Activated CD8-positive, alpha-beta memory T cell treated with anti-CD3 and anti-CD28 coated beads, Interleukin-2, amount 10 ng/mL, durations not matched to agents 7 days and 5 days (primary cell): Measurements from ENCODE around the gene SCNN1B. TPM values are rescaled to one million over a fixed set of nuclear protein-coding genes. Genes with fewer than 3 reads are reported as not detected.
"Not testable (repeated sequence)": the region's sequence is repeated elsewhere in the genome, so short reads cannot be mapped to it uniquely, and the experiment has no call there.

ENCODE experiments used
- ATAC-seq: fragments of 150-1000 bp; cut with Tn5 transposase; one replicate; pipeline ENCODE4 v1.10.0; 2021; ENCODE audit warnings: moderate library complexity
- CTCF ChIA-PET: fragments of 350-600 bp; sonication (Branson Sonifier 250); formaldehyde crosslinking; loops from one replicate; lab custom pipeline; 2021; ENCODE audit warnings: antibody characterized with exemption; lab: Charles Lee
- DNase-seq: peaks from one replicate; pipeline ENCODE4 v3.0.0-alpha.2; 2020
- H3K27ac Mint-ChIP-seq: one replicate; pipeline ENCODE4 v1.8.0; 2021; ENCODE audit warnings: mild to moderate bottlenecking, mixed read lengths
- H3K27me3 Mint-ChIP-seq: one replicate; pipeline ENCODE4 v1.8.0; 2021; ENCODE audit warnings: mixed read lengths
- H3K36me3 Mint-ChIP-seq: one replicate; pipeline ENCODE4 v1.8.0; 2021; ENCODE audit warnings: mild to moderate bottlenecking, mixed read lengths
- H3K4me1 Mint-ChIP-seq: one replicate; pipeline ENCODE4 v1.8.0; 2021; ENCODE audit warnings: mixed read lengths
- H3K4me3 Mint-ChIP-seq: one replicate; pipeline ENCODE4 v1.8.0; 2021; ENCODE audit warnings: mild to moderate bottlenecking, moderate library complexity, mixed read lengths
- H3K9me3 Mint-ChIP-seq: one replicate; pipeline ENCODE4 v1.8.0; 2022; ENCODE audit warnings: low read depth, mixed read lengths
- total RNA-seq, 2 experiments: library from RNA; stranded (reverse); gene quantifications; one replicate each; pipeline ENCODE4 v1.2.3, GENCODE V29; 2021

The SCNN1B gene
- total RNA-seq, 2 experiments from 2014 or later: not detected

- DNase-seq (no peak), ATAC-seq (no peak)
- Mint-ChIP-seq H3K36me3 (no peaks in the 10 kb centered on the region), H3K4me3 (no peak overlapping the region), H3K9me3 (no peaks in the 10 kb centered on the region), H3K27ac (no peak overlapping the region), H3K4me1 (no peaks in the 10 kb centered on the region), H3K27me3 (peaks cover 62% of the 10 kb centered on the region)
- CTCF ChIA-PET: no interaction called here
Measured at GRCh38 chr16:23298290-23298915, 3.7 kb upstream of the SCNN1B start.

- H3K27ac Mint-ChIP-seq, ATAC-seq, CTCF ChIA-PET, H3K9me3 Mint-ChIP-seq, H3K36me3 Mint-ChIP-seq, H3K4me1 Mint-ChIP-seq, DNase-seq, H3K4me3 Mint-ChIP-seq: not testable (repeated sequence)
- peaks cover 63% of the 10 kb centered on the region for H3K27me3 Mint-ChIP-seq
Measured at GRCh38 chr16:23299815-23300214, 2.3 kb upstream of the SCNN1B start.

GRCh38 chr16:23301251-23302044 lies 654 bp upstream of the SCNN1B start:
- CTCF ChIA-PET: no interaction called here
- Mint-ChIP-seq H3K4me1 (no peaks in the 10 kb centered on the region), H3K27ac (no peak overlapping the region), H3K4me3 (no peak overlapping the region), H3K9me3 (no peaks in the 10 kb centered on the region), H3K27me3 (peaks cover 52% of the 10 kb centered on the region), H3K36me3 (no peaks in the 10 kb centered on the region)
- ATAC-seq: no peak
- no peak for DNase-seq

- ATAC-seq: no peak
- Mint-ChIP-seq H3K9me3 (no peaks in the 10 kb centered on the region), H3K27ac (no peak overlapping the region), H3K36me3 (no peaks in the 10 kb centered on the region), H3K4me1 (no peaks in the 10 kb centered on the region), H3K27me3 (peaks cover 42% of the 10 kb centered on the region), H3K4me3 (no peak overlapping the region)
- DNase-seq: no peak
- CTCF ChIA-PET: interaction anchor here (1.0 kb wide), 1 partner anchor 132 kb away, joined by 3 read pairs; no protein-coding TSS in a partner anchor
Measured at GRCh38 chr16:23303685-23304084, 1.6 kb downstream of the SCNN1B start.

GRCh38 chr16:23304620-23305019 lies 2.5 kb downstream of the SCNN1B start:
- no peak overlapping the region for H3K27ac Mint-ChIP-seq
- peaks cover 38% of the 10 kb centered on the region for H3K27me3 Mint-ChIP-seq
- DNase-seq: no peak
- CTCF ChIA-PET: no interaction called here
- no peak overlapping the region for H3K4me3 Mint-ChIP-seq
- no peaks in the 10 kb centered on the region for H3K36me3 Mint-ChIP-seq
- no peak for ATAC-seq
- no peaks in the 10 kb centered on the region for H3K9me3 Mint-ChIP-seq
- no peaks in the 10 kb centered on the region for H3K4me1 Mint-ChIP-seq

- no peak overlapping the region for H3K27ac Mint-ChIP-seq
- H3K4me1 Mint-ChIP-seq: no peaks in the 10 kb centered on the region
- CTCF ChIA-PET: no interaction called here
- DNase-seq: no peak
- H3K36me3 Mint-ChIP-seq: no peaks in the 10 kb centered on the region
- ATAC-seq: peak; percentile 27
- H3K4me3 Mint-ChIP-seq: no peak overlapping the region
- no peaks in the 10 kb centered on the region for H3K9me3 Mint-ChIP-seq
- peaks cover 26% of the 10 kb centered on the region for H3K27me3 Mint-ChIP-seq
Measured at GRCh38 chr16:23306199-23307100, 4.3 kb downstream of the SCNN1B start.

GRCh38 chr16:23310217-23310616 lies 8.1 kb downstream of the SCNN1B start:
- H3K27me3 Mint-ChIP-seq: peaks cover 2% of the 10 kb centered on the region
- H3K36me3 Mint-ChIP-seq: no peaks in the 10 kb centered on the region
- no peak for ATAC-seq
- no peak for DNase-seq
- H3K27ac Mint-ChIP-seq: no peak overlapping the region
- CTCF ChIA-PET: interaction anchor here (1.3 kb wide), 1 partner anchor 24 kb away, joined by 3 read pairs; no protein-coding TSS in a partner anchor
- no peaks in the 10 kb centered on the region for H3K4me1 Mint-ChIP-seq
- no peak overlapping the region for H3K4me3 Mint-ChIP-seq
- no peaks in the 10 kb centered on the region for H3K9me3 Mint-ChIP-seq

- ATAC-seq: no peak
- H3K27ac Mint-ChIP-seq: no peak overlapping the region
- CTCF ChIA-PET: no interaction called here
- no peaks in the 10 kb centered on the region for H3K36me3 Mint-ChIP-seq
- H3K9me3 Mint-ChIP-seq: no peaks in the 10 kb centered on the region
- H3K4me3 Mint-ChIP-seq: no peak overlapping the region
- no peaks in the 10 kb centered on the region for H3K4me1 Mint-ChIP-seq
- DNase-seq: no peak
- H3K27me3 Mint-ChIP-seq: peaks cover 2% of the 10 kb centered on the region
Measured at GRCh38 chr16:23310744-23311143, 8.6 kb downstream of the SCNN1B start.

GRCh38 chr16:23316232-23316631 lies 14.1 kb downstream of the SCNN1B start:
- H3K4me1 Mint-ChIP-seq: no peaks in the 10 kb centered on the region
- no peaks in the 10 kb centered on the region for H3K27me3 Mint-ChIP-seq
- ATAC-seq (no peak), DNase-seq (no peak)
- no peaks in the 10 kb centered on the region for H3K9me3 Mint-ChIP-seq
- no peaks in the 10 kb centered on the region for H3K36me3 Mint-ChIP-seq
- H3K4me3 Mint-ChIP-seq: no peak overlapping the region
- H3K27ac Mint-ChIP-seq: no peak overlapping the region
- CTCF ChIA-PET: no interaction called here

GRCh38 chr16:23316634-23317265 lies 14.6 kb downstream of the SCNN1B start:
- Mint-ChIP-seq H3K9me3 (no peaks in the 10 kb centered on the region), H3K27ac (no peak overlapping the region), H3K4me1 (no peaks in the 10 kb centered on the region), H3K27me3 (no peaks in the 10 kb centered on the region), H3K4me3 (no peak overlapping the region), H3K36me3 (no peaks in the 10 kb centered on the region)
- ATAC-seq: no peak
- CTCF ChIA-PET: interaction anchor here (0.6 kb wide), 1 partner anchor 657 kb away, joined by 3 read pairs; no protein-coding TSS in a partner anchor
- DNase-seq: no peak

- CTCF ChIA-PET: interaction anchor here (0.6 kb wide), 1 partner anchor 657 kb away, joined by 3 read pairs; no protein-coding TSS in a partner anchor
- no peak overlapping the region for H3K27ac Mint-ChIP-seq
- no peaks in the 10 kb centered on the region for H3K27me3 Mint-ChIP-seq
- H3K9me3 Mint-ChIP-seq: no peaks in the 10 kb centered on the region
- H3K4me1 Mint-ChIP-seq: no peaks in the 10 kb centered on the region
- H3K4me3 Mint-ChIP-seq: no peak overlapping the region
- no peaks in the 10 kb centered on the region for H3K36me3 Mint-ChIP-seq
- ATAC-seq (no peak), DNase-seq (no peak)
Measured at GRCh38 chr16:23317266-23317661, 15.2 kb downstream of the SCNN1B start.

GRCh38 chr16:23317751-23318150 lies 15.6 kb downstream of the SCNN1B start:
- Mint-ChIP-seq H3K4me3 (no peak overlapping the region), H3K36me3 (no peaks in the 10 kb centered on the region), H3K4me1 (no peaks in the 10 kb centered on the region), H3K27ac (no peak overlapping the region), H3K27me3 (no peaks in the 10 kb centered on the region), H3K9me3 (no peaks in the 10 kb centered on the region)
- DNase-seq: no peak
- no peak for ATAC-seq
- CTCF ChIA-PET: no interaction called here

GRCh38 chr16:23318639-23319038 lies 16.5 kb downstream of the SCNN1B start:
- CTCF ChIA-PET: no interaction called here
- Mint-ChIP-seq H3K27ac (no peak overlapping the region), H3K27me3 (no peaks in the 10 kb centered on the region), H3K36me3 (no peaks in the 10 kb centered on the region), H3K4me1 (no peaks in the 10 kb centered on the region), H3K4me3 (no peak overlapping the region), H3K9me3 (no peaks in the 10 kb centered on the region)
- ATAC-seq: no peak
- DNase-seq: no peak
